IPS-18a (cell line): ENCODE measurements around the gene SMG6.
"Not testable (repeated sequence)": the region's sequence is repeated elsewhere in the genome, so short reads cannot be mapped to it uniquely, and the experiment has no call there.

Experiments
- H3K27ac ChIP-seq: one replicate; pipeline ENCODE4 v1.5.1; 2013; ENCODE audit warnings: low read length
- H3K27me3 ChIP-seq: one replicate; pipeline ENCODE4 v1.6.1; 2013; ENCODE audit warnings: mild to moderate bottlenecking, low read length; ENCODE audit not compliant: control insufficient read depth, insufficient read depth
- H3K36me3 ChIP-seq: one replicate; pipeline ENCODE4 v1.6.1; 2013; ENCODE audit warnings: low read depth, low read length; ENCODE audit not compliant: control insufficient read depth
- H3K4me1 ChIP-seq: one replicate; pipeline ENCODE4 v1.6.1; 2013; ENCODE audit warnings: low read depth, low read length; ENCODE audit not compliant: control insufficient read depth
- H3K4me3 ChIP-seq: one replicate; pipeline ENCODE4 v1.5.1; 2013; ENCODE audit warnings: low read length
- H3K9ac ChIP-seq: one replicate; pipeline ENCODE4 v1.6.1; 2013; ENCODE audit warnings: mild to moderate bottlenecking, low read length, moderate library complexity
- H3K9me3 ChIP-seq: one replicate; pipeline ENCODE4 v1.6.1; 2013; ENCODE audit warnings: low read depth, low read length; ENCODE audit not compliant: control insufficient read depth

SMG6 gene

DNA sequence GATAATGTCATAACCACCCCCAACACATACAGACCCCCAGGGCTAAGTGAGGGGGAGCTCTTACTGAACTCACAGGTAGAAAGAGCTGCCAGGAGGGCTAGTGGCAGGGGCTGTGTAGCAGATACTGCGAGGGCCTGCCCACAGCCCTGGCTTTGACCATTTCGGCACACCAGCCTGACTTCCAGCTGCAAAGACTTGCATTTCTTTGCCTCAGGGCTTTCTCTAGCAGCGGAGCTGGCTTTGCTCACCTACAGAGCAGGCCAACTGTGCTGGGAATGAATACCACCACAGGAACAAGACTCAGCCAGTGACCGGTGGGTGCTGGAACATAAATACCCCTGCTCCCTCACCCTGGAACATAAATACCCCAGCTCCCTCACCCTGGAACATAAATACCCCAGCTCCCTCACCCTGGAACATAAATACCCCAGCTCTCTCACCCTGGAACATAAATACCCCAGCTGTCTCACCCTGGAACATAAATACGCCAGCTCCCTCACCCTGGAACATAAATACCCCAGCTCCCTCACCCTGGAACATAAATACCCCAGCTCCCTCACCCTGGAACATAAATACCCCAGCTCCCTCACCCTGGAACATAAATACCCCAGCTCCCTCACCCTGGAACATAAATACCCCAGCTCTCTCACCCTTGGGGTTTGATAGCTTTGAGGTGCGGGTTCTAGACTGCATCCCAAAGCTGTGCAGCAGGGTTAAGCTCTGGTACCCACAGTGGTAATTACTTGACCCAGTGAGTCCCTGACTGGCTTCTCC lies 290.2 kb downstream of the SMG6 start:
- H3K9me3 ChIP-seq, H3K9ac ChIP-seq, H3K27ac ChIP-seq, H3K4me3 ChIP-seq, H3K36me3 ChIP-seq: not testable (repeated sequence)
- Histone ChIP-seq H3K27me3 (peaks cover 36% of the 10 kb centered on the region), H3K4me1 (peaks cover 15% of the 10 kb centered on the region)

DNA sequence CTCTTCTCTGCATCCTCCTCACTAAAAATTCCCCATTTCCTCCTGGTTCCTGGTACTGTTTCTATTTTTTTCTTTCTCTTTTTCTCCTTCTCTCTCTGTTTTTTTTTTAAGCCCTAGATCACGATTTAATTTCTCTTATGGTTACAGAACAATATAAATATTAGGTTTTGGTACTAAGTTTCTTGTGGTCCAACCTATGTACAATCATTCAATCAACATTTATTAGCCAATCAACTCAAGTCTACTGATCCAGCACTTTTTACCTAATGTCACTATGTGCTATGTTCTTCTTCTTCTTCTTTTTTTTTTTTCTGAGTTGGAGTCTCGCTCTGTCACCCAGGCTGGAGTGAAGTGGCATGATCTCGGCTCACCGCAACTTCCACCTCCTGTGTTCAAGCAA lies 291.1 kb downstream of the SMG6 start:
- H3K27ac ChIP-seq = no peak overlapping the region
- H3K4me1 ChIP-seq = peaks cover 15% of the 10 kb centered on the region
- no peaks in the 10 kb centered on the region for H3K9me3 ChIP-seq
- H3K27me3 ChIP-seq = peaks cover 27% of the 10 kb centered on the region
- no peaks in the 10 kb centered on the region for H3K36me3 ChIP-seq
- no peak overlapping the region for H3K4me3 ChIP-seq
- no peak overlapping the region for H3K9ac ChIP-seq

DNA sequence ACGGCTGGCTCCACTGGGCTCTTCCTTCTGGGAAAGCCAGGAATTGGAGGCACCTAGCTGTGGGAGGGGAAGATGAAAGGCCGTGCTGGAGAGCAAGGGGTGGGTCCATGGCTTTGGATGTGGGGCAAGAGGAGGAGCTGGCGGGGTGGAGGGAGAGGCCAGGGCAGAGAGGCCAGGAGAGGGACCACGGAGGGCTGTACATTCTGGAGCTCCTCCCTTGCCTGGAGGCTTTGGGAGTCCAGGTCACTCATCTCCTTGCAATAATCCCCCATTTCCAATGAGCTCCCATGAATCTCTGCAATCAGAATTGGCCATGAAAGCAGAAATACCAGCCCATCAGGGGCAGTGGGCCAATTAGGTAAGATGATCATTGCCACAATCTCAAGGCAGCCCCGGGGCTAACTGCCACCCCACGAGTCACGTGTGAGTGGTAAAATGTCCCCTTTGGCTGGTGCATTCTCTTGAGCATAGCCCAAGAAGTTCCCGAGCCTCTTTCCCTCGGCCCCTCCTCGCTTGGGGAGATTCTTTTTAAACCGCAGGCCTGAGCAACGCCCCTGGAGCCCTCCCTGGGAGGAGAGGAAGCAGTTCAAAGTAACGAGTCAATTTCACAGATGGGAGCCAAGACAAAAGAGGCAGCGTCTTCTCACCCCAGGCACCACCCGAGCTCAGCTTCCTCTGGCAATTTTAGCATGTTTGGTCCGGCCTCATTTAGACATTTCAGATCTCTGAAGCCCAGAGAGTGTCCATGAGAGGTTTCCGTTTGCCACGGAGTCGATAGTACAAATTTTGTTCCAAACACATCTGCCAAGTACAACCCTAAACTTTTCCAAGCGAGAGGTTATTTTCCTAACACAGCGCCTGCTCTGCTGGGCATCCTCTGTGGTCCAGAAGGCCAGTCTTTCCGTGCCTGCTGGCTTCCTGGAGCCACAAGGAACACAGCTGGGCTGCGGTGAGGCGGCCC lies 291.9 kb downstream of the SMG6 start:
- Histone ChIP-seq H3K27ac (no peak overlapping the region), H3K4me1 (peaks cover 15% of the 10 kb centered on the region), H3K27me3 (peaks cover 20% of the 10 kb centered on the region), H3K36me3 (no peaks in the 10 kb centered on the region), H3K4me3 (no peak overlapping the region), H3K9ac (no peak overlapping the region), H3K9me3 (no peaks in the 10 kb centered on the region)
